MCF 10A (cell line): Measurements from ENCODE around the gene HCN3. TPM values are rescaled to one million over a fixed set of nuclear protein-coding genes. Genes with fewer than 3 reads are reported as not detected.

Source experiments
- BruUV-seq: library from RNA; stranded (reverse); fragments of 400-500 nt; replicated peaks from 2 replicates; lab custom pipeline; 2021; lab: Mats Ljungman, UMichigan
- CTCF ChIA-PET: fragments of 300-600 bp; sonication (Branson Sonifier 250); formaldehyde crosslinking; extraction: SDS; loops from one replicate; lab custom pipeline; 2021; ENCODE audit warnings: antibody characterized with exemption, inconsistent platforms; lab: Yijun Ruan, JAX
- POLR2A ChIA-PET: fragments of 300-600, 350-650 bp; sonication (Branson Sonifier 250); formaldehyde crosslinking; extraction: SDS; loops from one replicate; lab custom pipeline; 2020; ENCODE audit warnings: antibody characterized with exemption, inconsistent platforms; lab: Yijun Ruan, JAX
- DNase-seq: peaks from one replicate; pipeline ENCODE4 v3.0.0-alpha.2; 2018; ENCODE audit not compliant: unreplicated experiment
- H3K27ac Mint-ChIP-seq: one replicate; pipeline ENCODE4 v1.8.0; 2022; ENCODE audit warnings: mild to moderate bottlenecking, low read depth, mixed read lengths; ENCODE audit not compliant: unreplicated experiment
- H3K27me3 Mint-ChIP-seq: one replicate; pipeline ENCODE4 v1.8.0; 2022; ENCODE audit warnings: mixed read lengths; ENCODE audit not compliant: insufficient read depth, unreplicated experiment
- H3K36me3 Mint-ChIP-seq: one replicate; pipeline ENCODE4 v1.8.0; 2022; ENCODE audit warnings: mild to moderate bottlenecking, moderate library complexity, mixed read lengths; ENCODE audit not compliant: insufficient read depth, unreplicated experiment
- H3K4me1 Mint-ChIP-seq: one replicate; pipeline ENCODE4 v1.8.0; 2022; ENCODE audit warnings: mixed read lengths; ENCODE audit not compliant: insufficient read depth, unreplicated experiment
- H3K4me3 Mint-ChIP-seq: one replicate; pipeline ENCODE4 v1.8.0; 2022; ENCODE audit warnings: mild to moderate bottlenecking, moderate library complexity, mixed read lengths; ENCODE audit not compliant: unreplicated experiment
- H3K9me3 Mint-ChIP-seq: one replicate; pipeline ENCODE4 v1.8.0; 2022; ENCODE audit warnings: mixed read lengths; ENCODE audit not compliant: unreplicated experiment
- CTCF ChIP-seq: fragments of 200-600 bp; IDR thresholded peaks from one replicate; pipeline ENCODE4 v1.8.0; 2022; ENCODE audit warnings: antibody characterized with exemption, mild to moderate bottlenecking; ENCODE audit not compliant: unreplicated experiment
- intact Hi-C: fragments of 100-400 bp; cut with micrococcal nuclease; formaldehyde crosslinking; loops from 2 replicates; pipeline ENCODE4 v1.14.1; 2022
- total RNA-seq: library from RNA; stranded (reverse); gene quantifications from 2 replicates; pipeline ENCODE4 v1.2.3, GENCODE V29; 2022

Gene HCN3
- total RNA-seq, 1 experiment from 2014 or later, result 2.5 TPM

GRCh38 chr1:155324717-155325602 is 47.7 kb downstream of the HCN3 start:
- POLR2A ChIA-PET, result interaction anchor here (0.6 to 10.5 kb wide), 22 partner anchors 14 to 846 kb away, joined by 3 to 103 read pairs (median 6); partner anchors contain the start of genes ASH1L, CLK2, ENTREP3 and FDPS
- peak; percentile 50 for DNase-seq

GRCh38 chr1:155325603-155325893 is 48.3 kb downstream of the HCN3 start:
- H3K4me3 Mint-ChIP-seq, result peak overlapping the region; percentile 90
- intact Hi-C loops, result no loop called here
- TF ChIP-seq CTCF, result no peak
- no peaks in the 10 kb centered on the region for H3K27me3 Mint-ChIP-seq
- ChIA-PET CTCF (interaction anchor here (0.6 to 10.2 kb wide), 4 partner anchors 51 to 1102 kb away, joined by 3 to 163 read pairs (median 4); no protein-coding TSS in a partner anchor), POLR2A (interaction anchor here (0.6 to 10.5 kb wide), 11 partner anchors 15 to 696 kb away, joined by 3 to 103 read pairs (median 11); partner anchors contain the start of genes ASH1L, CLK2, FDPS and SCAMP3)
- DNase-seq, result no peak
- BruUV-seq, result no TSS peak
- H3K36me3 Mint-ChIP-seq, result peaks cover 34% of the 10 kb centered on the region
- H3K27ac Mint-ChIP-seq, result no peak overlapping the region
- peaks cover 23% of the 10 kb centered on the region for H3K4me1 Mint-ChIP-seq
- no peaks in the 10 kb centered on the region for H3K9me3 Mint-ChIP-seq

More at GRCh38 chr1:155324717-155325602, 47.7 kb downstream of the HCN3 start:
- Mint-ChIP-seq H3K4me3 (peak overlapping the region; percentile 90), H3K9me3 (no peaks in the 10 kb centered on the region), H3K27me3 (no peaks in the 10 kb centered on the region), H3K4me1 (peaks cover 28% of the 10 kb centered on the region), H3K36me3 (peaks cover 33% of the 10 kb centered on the region), H3K27ac (peak overlapping the region; percentile 55)
- no TSS peak for BruUV-seq
- CTCF ChIA-PET, result interaction anchor here (0.5 to 10.2 kb wide), 18 partner anchors 12 to 1101 kb away, joined by 3 to 163 read pairs (median 4); partner anchors contain the start of genes FDPS and KRTCAP2
- TF ChIP-seq CTCF, result peak; percentile 25
- intact Hi-C loops, result loop anchor here (1.0 to 5.0 kb wide), 3 partner anchors 48 to 267 kb away; partner anchors contain the start of gene HCN3

GRCh38 chr1:155326020-155326526 is 48.8 kb downstream of the HCN3 start:
- intact Hi-C loops, result no loop called here
- BruUV-seq, result no TSS peak
- DNase-seq, result no peak
- H3K9me3 Mint-ChIP-seq, result no peaks in the 10 kb centered on the region
- H3K27ac Mint-ChIP-seq, result no peak overlapping the region
- POLR2A ChIA-PET, result interaction anchor here (0.6 to 10.5 kb wide), 4 partner anchors 15 to 75 kb away, joined by 4 to 103 read pairs (median 4); partner anchors contain the start of gene FDPS
- H3K27me3 Mint-ChIP-seq, result no peaks in the 10 kb centered on the region
- CTCF ChIA-PET, result interaction anchor here (1.2 to 1.4 kb wide), 2 partner anchors 50 to 76 kb away, joined by 4 to 5 read pairs; no protein-coding TSS in a partner anchor
- no peak for TF ChIP-seq CTCF
- H3K36me3 Mint-ChIP-seq, result peaks cover 34% of the 10 kb centered on the region
- peak overlapping the region; percentile 90 for H3K4me3 Mint-ChIP-seq
- peaks cover 23% of the 10 kb centered on the region for H3K4me1 Mint-ChIP-seq
